22Rv1 (cell line): ENCODE data around the gene GYPE.
"Not testable (repeated sequence)": the region's sequence is repeated elsewhere in the genome, so short reads cannot be mapped to it uniquely, and the experiment has no call there.

Experiments
- ZFX ChIP-seq: fragments of 450-650 bp; IDR thresholded peaks from 2 replicates; pipeline ENCODE4 v1.6.1; 2017; ENCODE audit warnings: antibody characterized with exemption, borderline replicate concordance
- TF ChIP-seq, protein P1 (sequence below): fragments of 450-650 bp; IDR thresholded peaks from 2 replicates; pipeline ENCODE4 v1.5.1; 2017; ENCODE audit warnings: mild to moderate bottlenecking

DNA sequence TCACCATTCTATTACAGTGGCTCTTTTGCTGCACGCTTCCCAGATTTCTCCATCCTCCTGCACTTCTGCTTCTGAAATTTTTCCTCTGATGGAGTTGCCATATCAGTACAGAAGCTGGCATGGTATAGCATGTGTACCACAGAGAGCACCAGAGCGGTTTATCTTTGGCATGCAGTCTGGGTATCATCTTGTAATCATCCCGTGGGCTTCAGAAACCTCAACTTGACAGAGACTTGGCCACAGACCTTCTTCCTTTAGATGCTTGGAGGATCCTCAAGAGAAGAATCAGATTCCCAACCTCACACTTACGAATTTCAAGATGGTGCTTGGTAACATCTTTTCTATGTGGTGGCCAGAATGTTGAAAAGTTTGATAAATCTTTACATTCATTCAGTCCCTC is 71.2 kb downstream of the GYPE start:
- TF ChIP-seq, protein P1, sequence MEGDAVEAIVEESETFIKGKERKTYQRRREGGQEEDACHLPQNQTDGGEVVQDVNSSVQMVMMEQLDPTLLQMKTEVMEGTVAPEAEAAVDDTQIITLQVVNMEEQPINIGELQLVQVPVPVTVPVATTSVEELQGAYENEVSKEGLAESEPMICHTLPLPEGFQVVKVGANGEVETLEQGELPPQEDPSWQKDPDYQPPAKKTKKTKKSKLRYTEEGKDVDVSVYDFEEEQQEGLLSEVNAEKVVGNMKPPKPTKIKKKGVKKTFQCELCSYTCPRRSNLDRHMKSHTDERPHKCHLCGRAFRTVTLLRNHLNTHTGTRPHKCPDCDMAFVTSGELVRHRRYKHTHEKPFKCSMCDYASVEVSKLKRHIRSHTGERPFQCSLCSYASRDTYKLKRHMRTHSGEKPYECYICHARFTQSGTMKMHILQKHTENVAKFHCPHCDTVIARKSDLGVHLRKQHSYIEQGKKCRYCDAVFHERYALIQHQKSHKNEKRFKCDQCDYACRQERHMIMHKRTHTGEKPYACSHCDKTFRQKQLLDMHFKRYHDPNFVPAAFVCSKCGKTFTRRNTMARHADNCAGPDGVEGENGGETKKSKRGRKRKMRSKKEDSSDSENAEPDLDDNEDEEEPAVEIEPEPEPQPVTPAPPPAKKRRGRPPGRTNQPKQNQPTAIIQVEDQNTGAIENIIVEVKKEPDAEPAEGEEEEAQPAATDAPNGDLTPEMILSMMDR, result not testable (repeated sequence)
- not testable (repeated sequence) for TF ChIP-seq ZFX
